Body of pancreas (tissue), 4 donors: Measurements from ENCODE around the gene BMP6.

ENCODE experiments used
- POLR2A ChIP-seq, 3 donors: fragments of 450-650 bp; IDR thresholded peaks; one replicate each; pipeline ENCODE4 v1.6.1; 2016; ENCODE audit warnings: antibody characterized with exemption in 3 of 3, mild to moderate bottlenecking in 2 of 3
- TF ChIP-seq, protein P1 (sequence below), 7 experiments: fragments of 450-650 bp in 4 of 7; fragments of 200-600 bp in 3 of 7; sonication (generic) in 3 of 7; IDR thresholded peaks; one replicate each; pipeline ENCODE4 v1.5.1; 2016 to 2019; ENCODE audit warnings: antibody characterized with exemption in 7 of 7

DNA sequence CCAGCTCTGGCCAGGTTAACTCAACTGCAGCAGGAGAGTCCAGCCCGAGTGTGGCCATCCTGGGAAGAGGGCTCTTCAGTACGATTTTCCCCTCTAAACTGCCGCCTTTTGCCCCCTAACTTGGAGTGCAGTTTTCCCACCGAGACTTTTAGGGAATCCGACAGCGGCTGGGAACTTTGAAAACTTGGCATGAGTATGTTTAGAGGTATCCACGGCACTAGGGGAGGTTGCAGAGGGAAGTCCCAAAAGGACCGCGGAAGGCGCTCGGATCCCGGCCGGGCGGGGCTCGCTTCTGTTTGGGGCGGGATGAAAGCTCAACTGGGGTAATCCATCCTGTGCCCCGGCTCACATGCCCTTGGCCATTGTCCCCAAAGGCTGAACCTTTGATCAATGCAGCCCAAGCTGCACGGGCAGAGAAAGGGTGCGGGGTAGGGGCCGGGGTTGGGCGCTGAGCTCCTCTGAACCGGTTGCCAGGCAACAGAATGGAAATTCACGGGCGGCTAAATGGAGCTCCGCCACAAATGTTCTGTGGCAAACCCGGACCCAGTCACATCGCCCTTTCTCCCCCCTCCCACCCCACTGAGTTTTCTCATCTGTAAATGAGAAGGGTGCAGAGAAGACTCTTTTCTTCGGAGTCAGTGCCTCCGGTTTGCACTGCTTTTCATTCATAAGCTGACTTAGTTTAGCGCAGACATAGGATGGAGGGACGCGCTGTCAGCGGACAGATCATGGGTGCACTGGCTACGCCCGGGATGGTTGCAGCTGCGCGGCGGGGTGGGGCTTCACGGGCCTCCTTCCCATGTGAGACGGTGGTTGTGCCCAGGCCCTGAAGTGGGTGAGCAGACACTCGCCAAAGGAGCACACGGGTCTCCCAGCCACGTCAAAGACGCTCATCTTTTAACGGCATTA is 2.3 kb downstream of the BMP6 start:
- no peak for TF ChIP-seq POLR2A (IDR thresholded peaks at IDR 0.05)
- TF ChIP-seq, protein P1, sequence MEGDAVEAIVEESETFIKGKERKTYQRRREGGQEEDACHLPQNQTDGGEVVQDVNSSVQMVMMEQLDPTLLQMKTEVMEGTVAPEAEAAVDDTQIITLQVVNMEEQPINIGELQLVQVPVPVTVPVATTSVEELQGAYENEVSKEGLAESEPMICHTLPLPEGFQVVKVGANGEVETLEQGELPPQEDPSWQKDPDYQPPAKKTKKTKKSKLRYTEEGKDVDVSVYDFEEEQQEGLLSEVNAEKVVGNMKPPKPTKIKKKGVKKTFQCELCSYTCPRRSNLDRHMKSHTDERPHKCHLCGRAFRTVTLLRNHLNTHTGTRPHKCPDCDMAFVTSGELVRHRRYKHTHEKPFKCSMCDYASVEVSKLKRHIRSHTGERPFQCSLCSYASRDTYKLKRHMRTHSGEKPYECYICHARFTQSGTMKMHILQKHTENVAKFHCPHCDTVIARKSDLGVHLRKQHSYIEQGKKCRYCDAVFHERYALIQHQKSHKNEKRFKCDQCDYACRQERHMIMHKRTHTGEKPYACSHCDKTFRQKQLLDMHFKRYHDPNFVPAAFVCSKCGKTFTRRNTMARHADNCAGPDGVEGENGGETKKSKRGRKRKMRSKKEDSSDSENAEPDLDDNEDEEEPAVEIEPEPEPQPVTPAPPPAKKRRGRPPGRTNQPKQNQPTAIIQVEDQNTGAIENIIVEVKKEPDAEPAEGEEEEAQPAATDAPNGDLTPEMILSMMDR (IDR thresholded peaks at IDR 0.05) = no peak
